Renal cortical epithelial cell (primary cell): ENCODE results near the gene SLF1. TPM values are rescaled to one million over a fixed set of nuclear protein-coding genes. Genes with fewer than 3 reads are reported as not detected.

ENCODE experiments used
- DNase-seq: peaks from one replicate; pipeline ENCODE4 v3.0.0-alpha.2; 2011; ENCODE audit warnings: low read depth
- total RNA-seq: library from RNA; depleted of rRNA; stranded (reverse); fragments of >200 nt; gene quantifications from 2 replicates; pipeline ENCODE4 v1.2.3, GENCODE V29; 2014

Gene SLF1
- total RNA-seq, 1 donor from 2014 or later, result 5.1 TPM

- no peak for DNase-seq
These were observed 42.6 kb downstream of the SLF1 start for GRCh38 chr5:94661086-94661485.

GRCh38 chr5:94667937-94668336 lies 49.5 kb downstream of the SLF1 start:
- no peak for DNase-seq

GRCh38 chr5:94670726-94671125 lies 52.3 kb downstream of the SLF1 start:
- no peak for DNase-seq

- no peak for DNase-seq
These were observed 54.3 kb downstream of the SLF1 start for GRCh38 chr5:94672746-94673145.

- DNase-seq, result peak; percentile 14
These were observed 56.3 kb downstream of the SLF1 start for GRCh38 chr5:94674490-94675382.

- DNase-seq, result no peak
These were observed 57.6 kb downstream of the SLF1 start for GRCh38 chr5:94675965-94676618.

- no peak for DNase-seq
These were observed 64.5 kb downstream of the SLF1 start for GRCh38 chr5:94682814-94683520.

GRCh38 chr5:94689908-94690307 lies 71.4 kb downstream of the SLF1 start:
- no peak for DNase-seq

- no peak for DNase-seq
These were observed 72.3 kb downstream of the SLF1 start for GRCh38 chr5:94690778-94691177.

- DNase-seq, result no peak
These were observed 72.8 kb downstream of the SLF1 start for GRCh38 chr5:94691291-94691690.

GRCh38 chr5:94691949-94692348 lies 73.5 kb downstream of the SLF1 start:
- peak; percentile 90 for DNase-seq

GRCh38 chr5:94692581-94692980 lies 74.1 kb downstream of the SLF1 start:
- no peak for DNase-seq

GRCh38 chr5:94693043-94693822 lies 74.8 kb downstream of the SLF1 start:
- peak; percentile 66 for DNase-seq

- no peak for DNase-seq
These were observed 75.4 kb downstream of the SLF1 start for GRCh38 chr5:94693845-94694370.

GRCh38 chr5:94694671-94695070 lies 76.2 kb downstream of the SLF1 start:
- DNase-seq, result no peak

- no peak for DNase-seq
These were observed 79.7 kb downstream of the SLF1 start for GRCh38 chr5:94698197-94698596.

GRCh38 chr5:94699562-94699961 lies 81.1 kb downstream of the SLF1 start:
- DNase-seq, result no peak

- peak; percentile 13 for DNase-seq
These were observed 82.1 kb downstream of the SLF1 start for GRCh38 chr5:94700592-94700991.

GRCh38 chr5:94702729-94703128 lies 84.3 kb downstream of the SLF1 start:
- DNase-seq, result no peak

- DNase-seq, result peak; percentile 57
These were observed 87.0 kb downstream of the SLF1 start for GRCh38 chr5:94705427-94705826.

- DNase-seq, result peak; percentile 5
These were observed 88.9 kb downstream of the SLF1 start for GRCh38 chr5:94707359-94707758.
